Prostate gland (tissue), 2 donors: ENCODE data around the gene SPIN3. TPM values are rescaled to one million over a fixed set of nuclear protein-coding genes. Genes with fewer than 3 reads are reported as not detected.
"Not testable (repeated sequence)": the region's sequence is repeated elsewhere in the genome, so short reads cannot be mapped to it uniquely, and the experiment has no call there.

Source experiments
- DNase-seq: peaks from one replicate; pipeline ENCODE4 v3.0.0-alpha.2; 2019; ENCODE audit warnings: low spot score
- H3K27ac ChIP-seq, 2 donors: fragments of 200-600 bp; sonication (generic); 2 replicates each; pipeline ENCODE4 v1.5.1; 2017 to 2019
- H3K27me3 ChIP-seq: fragments of 200-600 bp; sonication (generic); replicated peaks from 2 replicates; pipeline ENCODE4 v1.5.1; 2019; ENCODE audit not compliant: insufficient read depth
- H3K36me3 ChIP-seq, 2 donors: fragments of 200-600 bp; sonication (generic); 1 replicate in 1 of 2; 2 replicates in 1 of 2; pipeline versions ENCODE4 v1.5.1 to v1.8.1; 2017 to 2019
- H3K4me1 ChIP-seq: fragments of 200-600 bp; sonication (generic); replicated peaks from 2 replicates; pipeline ENCODE4 v1.5.1; 2019
- H3K4me3 ChIP-seq, 2 donors: fragments of 200-600 bp; sonication (generic); 2 replicates each; pipeline ENCODE4 v1.5.1; 2017 to 2019
- H3K9me3 ChIP-seq: fragments of 200-600 bp; sonication (generic); 2 replicates; pipeline ENCODE4 v1.5.1; 2017
- POLR2A ChIP-seq: fragments of 450-650 bp; IDR thresholded peaks from one replicate; pipeline ENCODE4 v1.6.1; 2016; ENCODE audit warnings: antibody characterized with exemption, mild to moderate bottlenecking
- POLR2AphosphoS5 ChIP-seq: sonication (generic); formaldehyde crosslinking; IDR thresholded peaks from one replicate; pipeline ENCODE4 v1.6.1; 2017; ENCODE audit warnings: antibody characterized with exemption
- WGBS: methylation state at CpG from one replicate; pipeline ENCODE4 v1.1.5; 2018; 5-methylcytosine and 5-hydroxymethylcytosine counted together
- intact Hi-C: fragments of 100-400 bp; cut with DNase I; formaldehyde crosslinking; loops from one replicate; pipeline ENCODE4 v1.14.2; 2022
- total RNA-seq, 2 donors: library from RNA; depleted of rRNA; stranded (reverse); fragments of >200 nt; gene quantifications; one replicate each; pipeline ENCODE4 v1.1.0, GENCODE V29; 2016
- TF ChIP-seq, protein P1 (sequence below), 4 experiments: fragments of 200-600 bp in 2 of 4; fragments of 450-650 bp in 2 of 4; sonication (generic) in 2 of 4; IDR thresholded peaks; 1 replicate in 3 of 4; 2 replicates in 1 of 4; pipeline ENCODE4 v1.5.1; 2016 to 2019; ENCODE audit warnings: antibody characterized with exemption in 4 of 4, mild to moderate bottlenecking in 2 of 4, moderate library complexity in 2 of 4

SPIN3 gene
- total RNA-seq, 2 donors from 2014 or later: 14.6 to 17.3 TPM

DNA sequence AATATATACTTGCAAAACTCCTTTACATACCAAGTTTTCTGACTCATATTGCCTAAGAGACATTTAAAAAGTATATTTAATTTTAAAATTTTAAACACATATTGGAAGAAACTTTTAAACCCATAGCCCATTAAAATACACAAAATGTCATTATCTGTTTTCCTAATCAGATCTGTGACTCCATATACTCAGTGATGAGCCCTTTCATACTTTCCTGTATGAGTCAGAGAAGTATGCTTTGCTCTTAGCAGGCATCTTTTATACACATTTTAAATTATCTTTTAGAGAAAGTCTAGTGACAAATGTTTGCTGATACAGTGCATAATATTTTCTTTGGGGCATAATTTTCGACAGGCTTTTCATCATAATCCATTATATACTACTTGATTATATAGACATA is 26.4 kb downstream of the SPIN3 start:
- Histone ChIP-seq H3K36me3 (no peaks in the 10 kb centered on the region), H3K9me3 (no peaks in the 10 kb centered on the region), H3K4me1 (no peaks in the 10 kb centered on the region), H3K4me3 (no peak overlapping the region), H3K27me3 (no peaks in the 10 kb centered on the region), H3K27ac (no peak overlapping the region)
- no peak for DNase-seq
- 47% methylated on average over 1 of the region's 1 CpG for WGBS
- intact Hi-C loops: no loop called here
- TF ChIP-seq, protein P1, sequence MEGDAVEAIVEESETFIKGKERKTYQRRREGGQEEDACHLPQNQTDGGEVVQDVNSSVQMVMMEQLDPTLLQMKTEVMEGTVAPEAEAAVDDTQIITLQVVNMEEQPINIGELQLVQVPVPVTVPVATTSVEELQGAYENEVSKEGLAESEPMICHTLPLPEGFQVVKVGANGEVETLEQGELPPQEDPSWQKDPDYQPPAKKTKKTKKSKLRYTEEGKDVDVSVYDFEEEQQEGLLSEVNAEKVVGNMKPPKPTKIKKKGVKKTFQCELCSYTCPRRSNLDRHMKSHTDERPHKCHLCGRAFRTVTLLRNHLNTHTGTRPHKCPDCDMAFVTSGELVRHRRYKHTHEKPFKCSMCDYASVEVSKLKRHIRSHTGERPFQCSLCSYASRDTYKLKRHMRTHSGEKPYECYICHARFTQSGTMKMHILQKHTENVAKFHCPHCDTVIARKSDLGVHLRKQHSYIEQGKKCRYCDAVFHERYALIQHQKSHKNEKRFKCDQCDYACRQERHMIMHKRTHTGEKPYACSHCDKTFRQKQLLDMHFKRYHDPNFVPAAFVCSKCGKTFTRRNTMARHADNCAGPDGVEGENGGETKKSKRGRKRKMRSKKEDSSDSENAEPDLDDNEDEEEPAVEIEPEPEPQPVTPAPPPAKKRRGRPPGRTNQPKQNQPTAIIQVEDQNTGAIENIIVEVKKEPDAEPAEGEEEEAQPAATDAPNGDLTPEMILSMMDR (IDR thresholded peaks at IDR 0.05): no peak
- TF ChIP-seq POLR2A (no peak), POLR2AphosphoS5 (no peak)

DNA sequence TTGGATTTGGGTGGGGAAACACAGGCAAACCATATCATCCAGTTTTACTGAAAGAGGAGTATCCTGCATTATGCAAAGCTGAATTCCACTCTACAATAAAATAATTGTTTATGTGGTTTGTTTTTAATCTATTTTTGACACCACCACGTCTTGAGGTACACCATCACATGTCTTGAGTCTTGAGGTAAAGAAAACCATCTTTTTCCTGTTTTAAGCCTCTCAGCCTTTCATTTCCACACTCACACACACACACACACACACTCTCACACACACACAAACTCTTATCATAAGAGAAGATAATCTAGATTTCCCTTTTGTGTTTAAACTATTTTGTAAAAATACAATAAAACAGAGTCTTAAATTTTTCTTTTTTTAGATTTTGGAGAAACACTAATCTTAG is 32.0 kb downstream of the SPIN3 start:
- H3K4me1 ChIP-seq: no peaks in the 10 kb centered on the region
- H3K9me3 ChIP-seq: no peaks in the 10 kb centered on the region
- no peak overlapping the region for H3K4me3 ChIP-seq
- no peaks in the 10 kb centered on the region for H3K27me3 ChIP-seq
- no peak for DNase-seq
- H3K27ac ChIP-seq: no peak overlapping the region
- H3K36me3 ChIP-seq: no peaks in the 10 kb centered on the region
- WGBS: 88% methylated on average over 1 of the region's 1 CpG
- TF ChIP-seq POLR2A: no peak
- no peak for TF ChIP-seq POLR2AphosphoS5
- TF ChIP-seq, protein P1 (IDR thresholded peaks at IDR 0.05): no peak
- intact Hi-C loops: no loop called here

DNA sequence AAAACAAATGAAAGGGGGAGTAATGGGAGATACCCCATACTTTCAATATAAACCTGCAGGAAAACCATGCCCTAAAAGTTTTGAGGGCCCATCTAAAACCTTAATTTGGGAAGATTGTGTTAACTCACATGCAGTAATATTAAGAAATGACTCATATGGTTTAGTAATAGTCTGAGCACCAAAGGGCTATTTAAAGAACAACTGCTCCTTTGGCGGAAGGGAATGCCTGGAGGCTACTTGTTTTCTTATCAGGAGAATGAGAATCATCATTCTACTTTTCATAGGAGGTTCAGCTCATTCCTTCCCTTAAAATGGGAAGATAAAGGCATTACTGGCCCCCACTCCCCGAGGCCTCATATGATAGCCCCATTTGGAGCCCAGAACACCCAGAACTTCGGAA is 47.6 kb downstream of the SPIN3 start:
- Histone ChIP-seq H3K4me1 (no peaks in the 10 kb centered on the region), H3K27me3 (no peaks in the 10 kb centered on the region), H3K4me3 (no peak overlapping the region), H3K36me3 (no peaks in the 10 kb centered on the region), H3K27ac (no peak overlapping the region), H3K9me3 (no peaks in the 10 kb centered on the region)
- intact Hi-C loops: no loop called here
- 87% methylated on average over 3 of the region's 3 CpGs for WGBS
- TF ChIP-seq POLR2A (no peak), POLR2AphosphoS5 (no peak)
- TF ChIP-seq, protein P1 (IDR thresholded peaks at IDR 0.05): no peak
- no peak for DNase-seq

DNA sequence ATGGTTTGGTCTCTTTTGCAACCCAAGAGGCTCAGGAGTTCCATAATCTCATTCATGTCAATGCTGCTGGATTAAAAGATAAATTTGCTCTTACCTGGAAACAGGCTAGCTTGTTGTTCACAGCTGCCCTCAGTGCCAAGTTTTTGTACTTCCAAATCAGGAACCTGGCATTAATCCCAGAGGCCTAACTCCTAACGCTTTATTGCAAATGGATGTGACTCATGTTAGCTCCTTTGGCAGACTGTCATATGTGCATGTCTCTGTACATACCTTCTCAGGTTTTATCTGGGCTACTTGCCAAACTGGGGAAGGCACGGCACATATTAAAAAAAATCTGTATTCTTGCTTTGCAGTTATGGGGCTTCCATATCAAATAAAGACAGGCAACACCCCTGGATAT is 49.1 kb downstream of the SPIN3 start:
- H3K4me3 ChIP-seq, H3K27me3 ChIP-seq, H3K9me3 ChIP-seq, H3K4me1 ChIP-seq, H3K36me3 ChIP-seq, intact Hi-C loops, H3K27ac ChIP-seq: not testable (repeated sequence)
- peak; percentile 76 for TF ChIP-seq POLR2AphosphoS5
- WGBS: 15% methylated on average over 2 of the region's 2 CpGs
- DNase-seq: peak; percentile 84

DNA sequence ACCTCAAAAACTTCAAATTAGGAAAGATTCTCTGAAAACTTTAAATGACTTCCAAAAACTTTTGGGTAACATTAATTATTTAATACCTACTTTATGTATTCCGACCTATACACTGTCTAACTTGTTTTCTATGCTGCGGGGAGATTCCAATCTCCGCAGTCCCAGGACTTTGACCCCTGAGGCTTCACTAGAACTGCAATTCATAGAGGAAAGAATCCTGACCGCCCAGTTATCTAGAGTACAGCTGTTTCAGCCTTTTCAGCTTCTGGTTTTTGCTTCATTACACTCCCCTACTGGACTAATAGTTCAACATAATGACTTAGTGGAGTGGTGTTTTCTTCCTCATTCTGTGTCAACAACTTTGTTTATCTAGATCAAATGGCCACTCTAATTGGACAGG is 50.1 kb downstream of the SPIN3 start:
- H3K9me3 ChIP-seq, H3K4me3 ChIP-seq, H3K36me3 ChIP-seq, DNase-seq, H3K27me3 ChIP-seq, H3K4me1 ChIP-seq, intact Hi-C loops, H3K27ac ChIP-seq: not testable (repeated sequence)
- 83% methylated on average over 4 of the region's 4 CpGs for WGBS

DNA sequence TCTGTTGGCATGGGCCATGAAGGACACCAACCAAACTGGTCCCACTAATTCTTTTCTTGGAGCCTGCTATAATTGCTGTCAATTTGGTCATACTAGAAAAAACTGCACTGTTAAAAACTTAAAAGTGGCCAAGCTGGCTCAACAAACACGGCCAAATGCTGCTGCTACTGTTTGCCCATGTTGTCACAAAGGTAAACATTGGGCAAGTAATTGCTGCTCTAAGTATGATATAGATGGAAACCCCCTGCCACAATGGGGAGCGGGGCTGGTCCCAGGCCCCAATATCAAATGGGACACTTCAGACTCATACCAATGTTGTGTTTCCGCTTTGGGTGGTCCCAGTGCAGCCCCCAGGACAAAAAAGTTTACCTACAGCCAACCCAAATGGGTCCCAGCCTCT is 52.1 kb downstream of the SPIN3 start:
- H3K36me3 ChIP-seq: no peaks in the 10 kb centered on the region
- DNase-seq: no peak
- no peaks in the 10 kb centered on the region for H3K27me3 ChIP-seq
- H3K27ac ChIP-seq: no peak overlapping the region
- H3K4me3 ChIP-seq: no peak overlapping the region
- H3K4me1 ChIP-seq: no peaks in the 10 kb centered on the region
- intact Hi-C loops: no loop called here
- TF ChIP-seq POLR2AphosphoS5: no peak
- no peak for TF ChIP-seq POLR2A
- TF ChIP-seq, protein P1 (IDR thresholded peaks at IDR 0.05): no peak
- no peaks in the 10 kb centered on the region for H3K9me3 ChIP-seq
- 67% methylated on average over 3 of the region's 3 CpGs for WGBS

Other genes starting within 250 kb of the SPIN3 start
- gene SPIN2B, start 126.0 kb upstream of the SPIN3 start, total RNA-seq: 10 to 100 TPM in 1 of 2 donors, 1 to 10 TPM in 1; 6.0 to 10.6 TPM
- gene SPIN2A, start 141.9 kb upstream of the SPIN3 start, total RNA-seq: 1 to 10 TPM in 1 of 2 donors, under 1 TPM in 1; 0.23 to 1.1 TPM